GM12865 (cell line): ENCODE data around the gene FXR1.

Experiments
- DNase-seq: peaks from one replicate; pipeline ENCODE4 v3.0.0; 2010; ENCODE audit warnings: low read depth
- H3K4me3 ChIP-seq: 2 replicates; pipeline ENCODE4 v1.5.1; 2011; ENCODE audit warnings: mild to moderate bottlenecking, low read depth, low read length, control low read depth
- CTCF ChIP-seq: IDR thresholded peaks from 2 replicates; pipeline ENCODE4 v1.5.1; 2011; ENCODE audit warnings: low read length, control low read depth, low read depth, inconsistent platforms; ENCODE audit not compliant: insufficient read depth; ENCODE audit errors: missing control alignments

FXR1 gene

GRCh38 chr3:181006541-181006940 lies 94.1 kb downstream of the FXR1 start:
- no peak overlapping the region for H3K4me3 ChIP-seq
- DNase-seq: no peak
- no peak for TF ChIP-seq CTCF

- DNase-seq: no peak
- H3K4me3 ChIP-seq: no peak overlapping the region
Observed at GRCh38 chr3:181007262-181007661, 94.8 kb downstream of the FXR1 start.

DNA sequence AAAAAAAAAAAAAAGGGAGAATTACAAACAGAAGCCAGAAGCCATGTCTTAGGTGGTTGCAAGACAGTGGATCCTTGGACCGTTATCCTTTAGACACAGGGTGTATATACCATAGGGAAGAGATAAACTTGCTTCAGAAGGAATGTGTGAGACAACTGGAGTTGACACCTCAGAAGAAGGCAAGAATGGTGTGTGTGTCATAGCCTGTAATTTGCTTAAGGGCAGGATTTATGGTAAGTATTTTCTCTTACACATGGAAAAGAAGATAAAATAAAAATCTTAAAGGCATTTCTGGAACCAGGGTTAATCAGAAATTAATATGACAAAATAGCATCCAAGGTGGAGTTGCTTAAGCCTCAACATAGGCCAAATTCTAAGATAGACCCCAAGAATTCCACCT lies 96.3 kb downstream of the FXR1 start:
- no peak overlapping the region for H3K4me3 ChIP-seq
- TF ChIP-seq CTCF: no peak
- DNase-seq: no peak

More at GRCh38 chr3:181007262-181007661, 94.8 kb downstream of the FXR1 start:
- TF ChIP-seq CTCF: no peak

DNA sequence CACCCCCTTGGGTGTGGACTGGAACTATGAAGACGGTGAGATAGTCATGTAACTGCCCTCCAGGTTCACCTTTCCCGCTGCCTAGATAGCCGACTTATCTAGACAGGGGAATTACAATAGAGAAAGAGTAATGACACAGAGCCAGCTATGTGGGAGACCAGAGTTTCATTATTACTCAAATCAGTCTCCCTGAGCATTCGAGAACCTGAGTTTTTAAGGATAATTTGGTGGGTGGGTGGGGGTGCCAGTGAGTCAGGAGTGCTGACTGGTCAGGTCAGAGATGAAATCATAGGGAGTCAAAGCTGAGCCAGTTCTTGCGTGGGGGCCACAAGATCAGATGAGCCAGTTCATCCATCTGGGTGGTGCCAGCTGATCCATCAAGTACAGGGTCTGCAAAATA lies 96.8 kb downstream of the FXR1 start:
- DNase-seq: no peak
- TF ChIP-seq CTCF: no peak
- no peak overlapping the region for H3K4me3 ChIP-seq

DNA sequence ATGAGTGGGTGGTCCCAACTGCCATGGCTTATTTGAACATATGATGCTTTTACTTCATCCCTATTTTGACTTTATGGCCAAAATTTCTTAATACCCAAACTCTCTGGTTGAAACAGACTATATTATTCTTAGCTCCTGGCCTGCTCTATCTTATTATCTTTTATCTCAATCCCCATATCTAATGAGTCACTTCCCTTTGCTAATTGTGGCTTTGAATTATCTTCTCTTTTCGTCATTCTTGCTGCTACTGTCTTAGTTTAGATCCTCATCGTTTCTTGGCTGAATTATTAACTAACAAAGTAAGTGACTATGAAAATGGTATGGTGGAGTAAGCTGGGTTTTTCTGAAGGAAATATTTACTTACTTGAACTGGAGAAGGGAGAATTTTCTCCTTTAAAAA lies 105.2 kb downstream of the FXR1 start:
- no peak for DNase-seq
- no peak for TF ChIP-seq CTCF
- H3K4me3 ChIP-seq: no peak overlapping the region

GRCh38 chr3:181025204-181025603 lies 112.7 kb downstream of the FXR1 start:
- no peak for TF ChIP-seq CTCF

DNA sequence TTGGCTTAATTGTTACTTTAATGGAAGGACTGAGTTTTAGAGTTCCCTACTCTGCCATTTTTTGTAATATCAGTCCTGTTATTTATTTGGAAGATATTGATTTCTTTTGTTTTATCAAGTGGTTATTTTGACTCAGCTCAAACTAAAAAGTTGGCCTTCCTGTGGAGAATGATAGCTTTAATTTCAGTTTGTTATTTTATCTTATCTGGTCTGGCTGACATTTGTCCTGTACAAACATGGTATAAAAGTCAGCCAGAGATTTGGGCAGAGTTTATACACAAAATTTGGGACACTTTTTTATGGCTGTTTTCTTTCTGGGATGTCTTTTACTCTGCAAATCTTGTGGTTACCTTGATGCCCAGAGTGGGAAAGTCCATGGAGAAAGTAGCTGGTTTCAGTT lies 118.5 kb downstream of the FXR1 start:
- no peak for DNase-seq
- no peak for TF ChIP-seq CTCF

More at GRCh38 chr3:181025204-181025603, 112.7 kb downstream of the FXR1 start:
- no peak for DNase-seq
- no peak overlapping the region for H3K4me3 ChIP-seq

More for the DNA sequence above, 118.5 kb downstream of the FXR1 start:
- H3K4me3 ChIP-seq: no peak overlapping the region
